OCI-M1 (cell line): ENCODE measurements around the gene RFTN1.
A peak's percentile ranks its signal among the peaks of the same experiment; 100 is the strongest.
"Not testable (repeated sequence)": the region's sequence is repeated elsewhere in the genome, so short reads cannot be mapped to it uniquely, and the experiment has no call there.

Experiments
- DNase-seq: peaks from one replicate; lab custom pipeline; 2025; lab: John Stamatoyannopoulos, UW

RFTN1 gene

GRCh38 chr3:16329036-16329825 is 184.3 kb downstream of the RFTN1 start:
- DNase-seq = no peak

- no peak for DNase-seq
Measured at GRCh38 chr3:16328124-16328523, 185.4 kb downstream of the RFTN1 start.

GRCh38 chr3:16326724-16327349 is 186.7 kb downstream of the RFTN1 start:
- no peak for DNase-seq

GRCh38 chr3:16325850-16326249 is 187.6 kb downstream of the RFTN1 start:
- DNase-seq = no peak

GRCh38 chr3:16323737-16324136 is 189.8 kb downstream of the RFTN1 start:
- no peak for DNase-seq

- no peak for DNase-seq
Measured at GRCh38 chr3:16322189-16322588, 191.3 kb downstream of the RFTN1 start.

- DNase-seq = no peak
Measured at GRCh38 chr3:16320711-16321110, 192.8 kb downstream of the RFTN1 start.

GRCh38 chr3:16319723-16320122 is 193.8 kb downstream of the RFTN1 start:
- DNase-seq = peak; percentile 21

- DNase-seq = peak; percentile 77
Measured at GRCh38 chr3:16319307-16319706, 194.2 kb downstream of the RFTN1 start.

GRCh38 chr3:16318176-16318575 is 195.3 kb downstream of the RFTN1 start:
- DNase-seq = no peak

GRCh38 chr3:16317561-16317945 is 195.9 kb downstream of the RFTN1 start:
- DNase-seq = no peak

- DNase-seq = no peak
Measured at GRCh38 chr3:16316847-16317560, 196.5 kb downstream of the RFTN1 start.

GRCh38 chr3:16316396-16316795 is 197.1 kb downstream of the RFTN1 start:
- no peak for DNase-seq

GRCh38 chr3:16315623-16316022 is 197.9 kb downstream of the RFTN1 start:
- DNase-seq = no peak

- DNase-seq = no peak
Measured at GRCh38 chr3:16313886-16314645, 199.4 kb downstream of the RFTN1 start.

GRCh38 chr3:16311960-16312451 is 201.5 kb downstream of the RFTN1 start:
- peak; percentile 65 for DNase-seq

GRCh38 chr3:16310486-16310885 is 203.0 kb downstream of the RFTN1 start:
- not testable (repeated sequence) for DNase-seq

- peak; percentile 84 for DNase-seq
Measured at GRCh38 chr3:16309558-16309957, 203.9 kb downstream of the RFTN1 start.

- DNase-seq = no peak
Measured at GRCh38 chr3:16308727-16309126, 204.8 kb downstream of the RFTN1 start.

GRCh38 chr3:16307832-16308531 is 205.5 kb downstream of the RFTN1 start:
- no peak for DNase-seq

- DNase-seq = no peak
Measured at GRCh38 chr3:16305111-16305541, 208.4 kb downstream of the RFTN1 start.
